CD4-positive, alpha-beta T cell (primary cell): Measurements from ENCODE around the gene RTP3. TPM values are rescaled to one million over a fixed set of nuclear protein-coding genes. Genes with fewer than 3 reads are reported as not detected.

ENCODE experiments used
- ATAC-seq: fragments of 200-7000 bp; cut with Tn5 transposase; one replicate; pipeline ENCODE4 v1.10.0; 2022; ENCODE audit warnings: mild to moderate bottlenecking; ENCODE audit not compliant: poor library complexity
- CTCF ChIA-PET: fragments of 350-600 bp; sonication (Branson Sonifier 250); formaldehyde crosslinking; loops from one replicate; lab custom pipeline; 2021; ENCODE audit warnings: antibody characterized with exemption, inconsistent platforms; lab: Charles Lee
- POLR2A ChIA-PET: fragments of 350-600 bp; sonication (Branson Sonifier 250); formaldehyde crosslinking; loops from one replicate; lab custom pipeline; 2021; ENCODE audit warnings: antibody characterized with exemption, inconsistent platforms; lab: Charles Lee
- DNase-seq, 14 experiments: peaks; one replicate each; pipeline ENCODE4 v3.0.0-alpha.2; 2013 to 2020; ENCODE audit warnings: mixed read lengths in 2 of 14
- H3K27ac ChIP-seq, 2 donors: one replicate each; pipeline versions ENCODE4 v1.5.1 to v1.7.0; 2013; ENCODE audit warnings: low read length in 2 of 2, low read depth in 1 of 2, mild to moderate bottlenecking in 1 of 2
- H3K27me3 ChIP-seq, 2 experiments: 1 replicate in 1 of 2; 2 replicates in 1 of 2; pipeline versions ENCODE4 v1.6.1 to v1.7.0; 2013; ENCODE audit warnings: low read length in 2 of 2, control low read depth in 1 of 2, mild to moderate bottlenecking in 1 of 2, moderate library complexity in 1 of 2; ENCODE audit not compliant: insufficient read depth in 2 of 2, control insufficient read depth in 1 of 2
- H3K36me3 ChIP-seq: one replicate; pipeline ENCODE4 v1.6.1; 2013; ENCODE audit warnings: low read length, control low read depth; ENCODE audit not compliant: insufficient read depth
- H3K4me1 ChIP-seq: one replicate; pipeline ENCODE4 v1.6.1; 2013; ENCODE audit warnings: low read length, control low read depth; ENCODE audit not compliant: insufficient read depth
- H3K4me3 ChIP-seq: one replicate; pipeline ENCODE4 v1.5.1; 2013; ENCODE audit warnings: mild to moderate bottlenecking, low read length, moderate library complexity
- H3K9me3 ChIP-seq, 2 experiments: 1 replicate in 1 of 2; 2 replicates in 1 of 2; pipeline versions ENCODE4 v1.6.1 to v1.7.0; 2013; ENCODE audit warnings: low read length in 2 of 2, mild to moderate bottlenecking in 2 of 2, control low read depth in 1 of 2, moderate library complexity in 1 of 2; ENCODE audit not compliant: control insufficient read depth in 1 of 2, insufficient read depth in 1 of 2
- H3K27ac Mint-ChIP-seq: one replicate; pipeline ENCODE4 v1.8.0; 2020; ENCODE audit warnings: mixed read lengths
- H3K27me3 Mint-ChIP-seq: one replicate; pipeline ENCODE4 v1.8.0; 2021; ENCODE audit warnings: mixed read lengths
- H3K36me3 Mint-ChIP-seq: one replicate; pipeline ENCODE4 v1.8.0; 2021; ENCODE audit warnings: low read depth, mixed read lengths
- H3K4me1 Mint-ChIP-seq: one replicate; pipeline ENCODE4 v1.8.0; 2021; ENCODE audit warnings: low read depth, mixed read lengths
- H3K4me3 Mint-ChIP-seq: one replicate; pipeline ENCODE4 v1.8.0; 2020; ENCODE audit warnings: mild to moderate bottlenecking, mixed read lengths
- H3K9me3 Mint-ChIP-seq: one replicate; pipeline ENCODE4 v1.8.0; 2020; ENCODE audit warnings: mixed read lengths
- CTCF ChIP-seq: fragments of 200-600 bp; IDR thresholded peaks from one replicate; pipeline ENCODE4 v1.8.0; 2022; ENCODE audit warnings: antibody characterized with exemption, mild to moderate bottlenecking
- intact Hi-C, 2 experiments: fragments of 100-400 bp; cut with DNase I in 1 of 2; cut with micrococcal nuclease in 1 of 2; formaldehyde crosslinking; loops; one replicate each; pipeline versions ENCODE4 v1.15.1 to v1.9.0; 2023 to 2025; cut with DNase I, micrococcal nuclease
- total RNA-seq, 174 experiments: library from RNA in 2 of 174; stranded (reverse) in 2 of 174; gene quantifications; one replicate each; pipeline ENCODE4 v1.2.3 and lab custom pipeline; 2021 to 2026

Gene RTP3
- total RNA-seq, 2 experiments from 2014 or later: not detected

GRCh38 chr3:46489381-46489780 lies 8.4 kb upstream of the RTP3 start:
- DNase-seq (no peak), ATAC-seq (no peak)
- Histone ChIP-seq H3K36me3 (no peaks in the 10 kb centered on the region), H3K9me3 (no peaks in the 10 kb centered on the region), H3K4me1 (peaks cover 15% of the 10 kb centered on the region), H3K27me3 (no peaks in the 10 kb centered on the region), H3K27ac (no peak overlapping the region), H3K4me3 (no peak overlapping the region)
- H3K27me3 Mint-ChIP-seq: no peaks in the 10 kb centered on the region
- H3K4me3 Mint-ChIP-seq: peak overlapping the region; percentile 30
- peak overlapping the region; percentile 62 for H3K27ac Mint-ChIP-seq
- H3K9me3 Mint-ChIP-seq: no peaks in the 10 kb centered on the region
- TF ChIP-seq CTCF: no peak
- POLR2A ChIA-PET: interaction anchor here (0.6 to 3.1 kb wide), 8 partner anchors 11 to 144 kb away, joined by 3 to 45 read pairs (median 6); no protein-coding TSS in a partner anchor
- intact Hi-C loops: loop anchor here in 1 of 2 experiments (5.0 kb wide), 1 partner anchor 408 kb away; no protein-coding TSS in a partner anchor
- peaks cover 19% of the 10 kb centered on the region for H3K4me1 Mint-ChIP-seq
- no peaks in the 10 kb centered on the region for H3K36me3 Mint-ChIP-seq
- CTCF ChIA-PET: interaction anchor here (0.8 to 6.5 kb wide), 27 partner anchors 9 to 648 kb away, joined by 3 to 243 read pairs (median 9); partner anchors contain the start of genes CCR5, LZTFL1 and RTP3

GRCh38 chr3:46489875-46490274 lies 7.9 kb upstream of the RTP3 start:
- ChIA-PET POLR2A (interaction anchor here (0.7 to 3.1 kb wide), 5 partner anchors 10 to 140 kb away, joined by 3 to 45 read pairs (median 24); no protein-coding TSS in a partner anchor), CTCF (interaction anchor here (2.1 to 6.5 kb wide), 10 partner anchors 23 to 138 kb away, joined by 5 to 243 read pairs (median 29); no protein-coding TSS in a partner anchor)
- DNase-seq (peak in 3 of 14 experiments; percentile 9 to 39 (median 26)), ATAC-seq (peak; percentile 57)
- Mint-ChIP-seq H3K27me3 (no peaks in the 10 kb centered on the region), H3K4me1 (peaks cover 19% of the 10 kb centered on the region), H3K27ac (peak overlapping the region; percentile 62), H3K36me3 (no peaks in the 10 kb centered on the region), H3K9me3 (no peaks in the 10 kb centered on the region), H3K4me3 (peak overlapping the region; percentile 2)
- intact Hi-C loops: loop anchor here in 1 of 2 experiments (5.0 kb wide), 1 partner anchor 407 kb away; no protein-coding TSS in a partner anchor
- no peak for TF ChIP-seq CTCF
- H3K4me1 ChIP-seq: peaks cover 15% of the 10 kb centered on the region
- H3K4me3 ChIP-seq: no peak overlapping the region
- H3K27me3 ChIP-seq: no peaks in the 10 kb centered on the region
- H3K36me3 ChIP-seq: no peaks in the 10 kb centered on the region
- H3K27ac ChIP-seq: no peak overlapping the region
- no peaks in the 10 kb centered on the region for H3K9me3 ChIP-seq

GRCh38 chr3:46490338-46491084 lies 7.3 kb upstream of the RTP3 start:
- no peak overlapping the region for H3K4me3 ChIP-seq
- Mint-ChIP-seq H3K9me3 (no peaks in the 10 kb centered on the region), H3K27me3 (no peaks in the 10 kb centered on the region), H3K4me1 (peaks cover 19% of the 10 kb centered on the region), H3K4me3 (no peak overlapping the region), H3K27ac (peak overlapping the region; percentile 62), H3K36me3 (no peaks in the 10 kb centered on the region)
- TF ChIP-seq CTCF: no peak
- DNase-seq (no peak), ATAC-seq (no peak)
- ChIA-PET POLR2A (interaction anchor here (0.7 to 3.1 kb wide), 3 partner anchors 48 to 139 kb away, joined by 3 to 45 read pairs (median 24); no protein-coding TSS in a partner anchor), CTCF (interaction anchor here (2.2 to 6.5 kb wide), 8 partner anchors 23 to 138 kb away, joined by 5 to 243 read pairs (median 29); no protein-coding TSS in a partner anchor)
- H3K36me3 ChIP-seq: no peaks in the 10 kb centered on the region
- H3K9me3 ChIP-seq: no peaks in the 10 kb centered on the region
- H3K4me1 ChIP-seq: peaks cover 15% of the 10 kb centered on the region
- no peaks in the 10 kb centered on the region for H3K27me3 ChIP-seq
- no peak overlapping the region for H3K27ac ChIP-seq
- intact Hi-C loops: no loop called here
